ENCODE measurements around the gene GSN.

Gene GSN

DNA sequence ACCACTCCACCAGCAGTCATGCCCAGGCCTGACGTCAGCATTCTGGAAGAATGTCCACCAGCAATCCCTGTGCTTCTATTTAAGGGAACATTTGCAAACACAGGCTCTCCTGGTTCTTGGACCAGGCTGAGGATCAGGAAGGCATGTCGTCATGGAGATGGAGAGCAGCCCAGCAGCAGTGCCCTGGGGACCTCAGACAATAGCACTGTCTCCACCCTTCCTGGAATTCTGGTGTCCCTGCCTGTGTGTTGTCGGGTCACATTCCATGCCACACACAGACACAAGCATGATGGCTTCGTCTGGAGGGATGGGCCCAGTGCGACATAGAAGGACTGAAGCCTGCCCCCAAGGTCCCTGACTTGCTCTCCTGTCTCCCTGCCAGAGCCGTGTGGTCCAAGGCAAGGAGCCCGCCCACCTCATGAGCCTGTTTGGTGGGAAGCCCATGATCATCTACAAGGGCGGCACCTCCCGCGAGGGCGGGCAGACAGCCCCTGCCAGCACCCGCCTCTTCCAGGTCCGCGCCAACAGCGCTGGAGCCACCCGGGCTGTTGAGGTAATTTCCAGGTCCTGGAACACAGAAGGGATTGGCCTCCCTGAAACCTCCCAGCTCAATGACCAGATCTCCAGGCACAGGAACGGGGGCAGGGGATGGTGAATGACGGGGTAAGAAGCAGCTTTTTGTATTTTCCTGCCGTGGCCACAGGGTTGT, 58.3 kb downstream of the GSN start:
- DNase-seq: no peak

DNA sequence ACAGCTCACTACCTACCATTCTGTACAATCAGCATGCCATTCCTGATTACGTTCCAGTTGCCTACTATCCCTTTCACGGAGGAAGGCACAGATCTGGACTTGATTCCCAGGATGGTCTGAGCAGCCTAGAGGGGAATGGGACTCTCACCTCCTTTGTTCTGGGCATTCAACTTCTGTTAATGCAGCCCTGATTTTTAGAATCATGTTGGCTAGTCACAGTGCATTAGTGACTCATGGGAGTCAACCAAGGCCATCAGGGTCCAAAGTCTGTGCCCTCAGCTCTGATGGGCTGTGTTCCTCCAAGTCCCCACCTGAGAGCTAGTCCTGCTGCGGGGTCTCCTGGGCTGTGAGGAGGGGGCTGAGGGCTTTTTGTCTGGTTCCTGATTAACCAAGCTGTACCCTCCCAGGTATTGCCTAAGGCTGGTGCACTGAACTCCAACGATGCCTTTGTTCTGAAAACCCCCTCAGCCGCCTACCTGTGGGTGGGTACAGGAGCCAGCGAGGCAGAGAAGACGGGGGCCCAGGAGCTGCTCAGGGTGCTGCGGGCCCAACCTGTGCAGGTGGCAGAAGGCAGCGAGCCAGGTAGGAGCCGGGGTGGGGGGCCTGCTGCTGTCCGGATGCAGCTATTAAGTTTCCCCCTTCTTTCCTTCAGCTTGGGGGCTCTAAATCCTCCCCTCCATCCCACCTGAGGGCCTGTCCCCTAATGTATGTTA, 59.1 kb downstream of the GSN start:
- no peak for DNase-seq

GRCh38 chr9:121328476-121328875, 60.5 kb downstream of the GSN start:
- DNase-seq: no peak

DNA sequence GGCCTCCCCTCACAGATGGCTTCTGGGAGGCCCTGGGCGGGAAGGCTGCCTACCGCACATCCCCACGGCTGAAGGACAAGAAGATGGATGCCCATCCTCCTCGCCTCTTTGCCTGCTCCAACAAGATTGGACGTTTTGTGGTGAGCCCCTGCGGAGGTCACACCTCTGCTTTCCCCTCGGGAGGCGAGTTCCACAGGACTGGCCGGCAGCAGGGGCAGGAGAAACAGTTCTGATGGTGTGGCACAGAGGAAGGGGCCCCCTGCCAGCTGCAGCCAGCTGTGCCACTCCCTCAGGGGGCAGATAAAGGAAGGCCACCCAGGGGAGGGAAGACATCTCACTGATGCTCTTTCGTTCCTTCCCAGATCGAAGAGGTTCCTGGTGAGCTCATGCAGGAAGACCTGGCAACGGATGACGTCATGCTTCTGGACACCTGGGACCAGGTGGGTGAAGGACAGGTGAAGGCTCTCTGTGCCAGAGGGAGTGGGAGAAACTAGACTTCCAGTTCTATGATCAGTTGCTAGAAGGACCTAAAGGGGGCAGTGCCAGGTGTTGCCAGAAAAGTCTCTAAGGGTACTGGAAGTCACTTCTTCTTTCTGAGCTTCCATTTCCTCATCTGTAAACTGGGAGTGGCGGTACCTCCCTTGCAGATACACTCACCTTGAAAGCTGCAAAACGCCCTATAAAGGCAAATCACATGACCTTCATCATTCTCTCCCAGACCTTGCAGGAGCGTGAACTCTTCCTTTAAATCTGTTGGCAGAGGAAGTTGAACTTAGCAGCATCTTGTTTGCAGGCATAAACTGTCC, 61.1 kb downstream of the GSN start:
- no peak for DNase-seq

DNA sequence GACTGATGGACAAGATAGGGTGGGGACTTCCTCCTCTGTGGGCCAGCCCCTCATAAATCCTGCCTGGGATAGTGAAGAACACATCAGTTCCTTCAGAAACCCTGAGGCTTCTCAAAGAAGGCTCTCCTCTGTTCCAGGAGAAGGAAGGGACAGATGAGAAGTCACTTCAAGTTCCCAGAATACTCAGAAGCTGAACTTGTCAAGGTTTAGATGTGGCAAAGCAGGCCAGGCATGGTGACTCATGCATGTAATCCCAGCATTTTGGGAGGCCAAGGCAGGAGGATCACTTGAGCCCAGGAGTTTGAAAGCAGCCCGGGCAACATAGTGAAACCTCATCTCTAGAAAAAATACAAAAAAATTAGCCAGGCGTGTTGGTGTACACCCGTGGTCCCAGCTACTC, 63.6 kb downstream of the GSN start:
- DNase-seq: no peak

DNA sequence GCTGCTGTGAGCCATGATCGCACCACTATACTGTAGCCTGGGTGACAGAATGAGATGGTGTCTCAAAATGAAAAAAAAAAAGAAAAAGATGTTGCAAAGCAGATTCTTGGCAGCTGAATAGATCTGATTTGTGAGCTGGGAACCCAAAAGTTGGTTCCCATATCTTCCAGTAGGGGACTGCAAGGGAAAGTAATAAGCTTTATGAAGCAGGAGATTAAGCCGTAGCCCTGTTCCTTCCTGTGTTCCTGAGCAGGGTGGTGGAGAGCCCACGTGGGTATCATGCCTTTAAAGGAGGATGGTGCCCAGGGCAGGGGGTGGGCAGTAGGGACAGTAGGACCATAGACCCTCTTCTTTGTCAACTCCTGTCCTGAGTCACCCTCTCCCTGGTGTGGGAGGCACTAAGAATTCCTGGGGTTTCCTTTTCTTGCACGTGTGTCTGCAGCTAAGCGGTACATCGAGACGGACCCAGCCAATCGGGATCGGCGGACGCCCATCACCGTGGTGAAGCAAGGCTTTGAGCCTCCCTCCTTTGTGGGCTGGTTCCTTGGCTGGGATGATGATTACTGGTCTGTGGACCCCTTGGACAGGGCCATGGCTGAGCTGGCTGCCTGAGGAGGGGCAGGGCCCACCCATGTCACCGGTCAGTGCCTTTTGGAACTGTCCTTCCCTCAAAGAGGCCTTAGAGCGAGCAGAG, 64.2 kb downstream of the GSN start:
- no peak for DNase-seq

DNA sequence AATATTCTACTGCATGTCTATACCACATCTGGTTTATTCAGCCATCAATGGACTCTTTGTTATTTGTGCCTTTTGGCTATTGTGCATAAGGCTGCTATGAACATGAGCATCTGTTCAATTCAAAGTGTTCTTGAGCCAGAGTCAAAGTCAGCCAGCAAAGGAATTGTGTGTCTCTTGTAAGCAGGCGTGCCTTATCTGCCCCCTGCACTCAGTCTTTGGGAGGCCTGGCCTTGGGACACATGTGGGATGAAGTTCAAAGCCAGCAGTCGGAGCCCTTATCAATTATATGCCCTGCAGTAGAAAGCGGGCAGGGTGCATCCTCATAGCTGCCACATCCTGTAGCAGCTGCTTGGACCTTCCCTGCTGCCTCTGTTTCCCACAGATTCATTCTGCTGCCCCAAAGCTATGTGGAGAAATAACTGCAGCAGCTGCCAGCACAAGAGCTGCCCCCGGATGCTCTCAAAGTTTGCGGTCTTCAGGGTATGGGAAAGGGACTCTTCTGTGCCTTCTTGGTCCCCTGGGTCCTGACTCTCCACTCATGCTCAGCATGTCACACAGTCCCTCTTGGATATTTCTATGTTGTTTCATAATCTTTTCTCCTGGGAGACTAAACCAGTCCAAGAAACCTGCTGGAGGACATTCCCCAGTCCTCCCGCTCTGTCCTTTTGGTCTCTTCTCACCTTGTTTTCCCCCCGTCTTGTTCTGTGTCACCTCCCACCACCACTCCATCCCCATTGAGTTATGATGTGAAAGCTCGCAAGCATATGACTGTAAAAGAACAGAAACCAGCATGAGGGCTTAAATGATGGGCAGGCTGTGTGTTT, 66.2 kb downstream of the GSN start:
- DNase-seq: no peak

DNA sequence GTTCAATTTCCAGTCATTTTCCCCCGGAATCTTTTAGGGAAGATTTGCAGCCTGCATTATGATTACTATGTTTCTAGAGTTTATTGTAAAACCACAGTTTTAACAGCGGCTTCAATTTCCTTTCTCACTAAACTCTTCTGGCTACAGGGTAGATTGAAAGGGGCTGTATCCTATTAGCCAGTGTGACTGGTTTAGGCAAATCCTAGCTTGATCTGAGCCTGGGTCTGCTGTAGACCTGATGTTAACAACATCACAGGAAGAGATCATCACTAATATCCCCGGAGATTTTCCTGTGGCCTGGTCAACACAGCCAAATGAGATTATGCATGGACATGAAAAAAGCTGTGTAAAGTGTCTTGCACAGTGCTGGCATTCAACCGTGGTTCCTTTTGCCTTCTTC, 68.7 kb downstream of the GSN start:
- DNase-seq: no peak

DNA sequence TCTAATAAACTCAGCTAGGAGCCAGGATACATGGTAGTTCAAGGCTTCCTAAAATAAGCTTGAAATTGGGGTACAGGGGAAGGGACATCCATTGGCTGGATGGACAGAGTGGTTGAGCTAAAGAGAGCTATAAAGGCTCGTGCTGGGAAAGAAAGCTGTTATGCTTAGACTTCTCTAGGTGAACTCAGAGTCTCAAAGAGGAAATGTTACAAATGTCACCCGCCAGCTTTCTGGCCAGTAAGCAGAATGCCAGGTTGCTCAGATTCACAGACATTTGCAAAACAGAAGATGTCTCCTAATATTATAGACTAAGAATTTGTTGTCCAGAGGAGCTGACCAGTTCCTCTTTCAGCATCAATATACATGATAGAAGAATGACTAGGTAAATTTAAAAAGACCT, 71.5 kb downstream of the GSN start:
- DNase-seq: no peak

DNA sequence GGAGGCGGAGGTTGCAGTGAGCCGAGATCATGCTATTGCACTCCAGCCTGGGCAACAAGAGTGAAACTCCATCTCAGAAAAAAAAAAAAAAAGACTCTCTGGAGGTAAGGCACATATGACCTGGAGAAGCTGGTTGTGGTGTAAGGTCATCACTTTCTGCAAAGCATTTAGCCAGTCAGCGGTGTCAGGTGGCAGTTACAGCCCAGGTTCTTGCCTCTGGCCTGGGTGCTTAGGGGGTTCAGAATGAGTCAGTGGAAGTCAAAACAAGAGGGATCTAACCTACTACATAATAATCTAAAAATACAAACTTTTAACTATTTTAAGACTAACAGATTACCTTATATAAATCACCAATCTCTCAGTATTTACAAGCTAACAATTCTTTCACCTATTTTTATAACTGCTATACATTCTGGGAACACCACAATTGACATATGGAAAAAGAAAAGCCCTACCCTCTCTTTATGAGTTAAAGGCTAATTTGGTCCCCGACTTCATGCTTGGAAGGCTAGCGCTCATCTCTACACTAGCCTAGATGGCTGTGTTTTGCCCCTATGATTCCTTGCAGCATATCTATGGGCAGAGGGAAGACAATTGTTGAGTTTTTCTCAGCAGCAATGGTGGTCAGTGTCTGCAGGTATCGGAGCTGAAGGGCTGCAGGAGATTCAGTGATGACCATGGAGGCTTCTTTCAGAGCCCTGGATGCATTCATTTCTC, 72.9 kb downstream of the GSN start:
- DNase-seq: no peak

- no peak for DNase-seq
Observed at GRCh38 chr9:121344184-121344583, 76.2 kb downstream of the GSN start.

DNA sequence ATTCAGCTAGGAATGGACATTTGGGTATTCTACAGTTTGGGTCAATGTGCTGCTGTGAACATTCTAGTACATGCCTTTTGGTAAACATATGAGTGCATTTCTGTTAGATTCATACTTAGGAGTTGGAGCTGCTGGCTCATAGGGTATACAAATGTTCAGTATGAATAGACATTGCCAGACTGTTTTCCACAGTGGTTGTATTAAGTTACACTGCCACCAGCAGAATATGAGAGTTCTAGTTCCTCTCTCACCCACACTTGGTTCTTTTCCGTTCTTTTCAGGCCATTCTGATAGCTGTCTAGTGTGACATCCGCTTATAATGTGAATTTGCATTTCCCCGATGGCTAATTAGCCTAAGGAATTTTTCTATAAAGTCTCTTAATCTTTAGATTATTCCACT, 77.1 kb downstream of the GSN start:
- no peak for DNase-seq

DNA sequence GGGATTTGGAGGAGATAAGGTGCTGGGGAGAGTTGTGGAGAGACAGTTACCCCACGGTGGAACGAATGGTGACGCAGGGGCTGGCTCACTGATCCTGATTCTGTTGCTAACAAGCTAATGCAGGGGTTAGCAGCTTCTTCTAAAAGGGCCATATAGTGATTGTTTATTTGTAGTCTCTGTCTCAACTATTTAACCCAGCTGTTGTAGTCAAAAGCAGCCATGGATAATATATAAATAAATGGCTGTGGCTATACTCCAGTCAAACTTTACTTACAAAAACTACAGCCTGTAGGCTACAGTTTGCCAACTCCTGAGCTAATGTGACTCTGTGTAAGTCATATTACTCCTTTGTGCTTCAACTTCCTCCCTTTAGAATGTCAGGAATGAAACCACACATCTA, 80.3 kb downstream of the GSN start:
- DNase-seq: no peak

- no peak for DNase-seq
Observed at GRCh38 chr9:121349009-121349408, 81.0 kb downstream of the GSN start.

GRCh38 chr9:121350036-121350435, 82.1 kb downstream of the GSN start:
- DNase-seq: no peak

- DNase-seq: no peak
Observed at GRCh38 chr9:121350993-121351561, 83.1 kb downstream of the GSN start.

DNA sequence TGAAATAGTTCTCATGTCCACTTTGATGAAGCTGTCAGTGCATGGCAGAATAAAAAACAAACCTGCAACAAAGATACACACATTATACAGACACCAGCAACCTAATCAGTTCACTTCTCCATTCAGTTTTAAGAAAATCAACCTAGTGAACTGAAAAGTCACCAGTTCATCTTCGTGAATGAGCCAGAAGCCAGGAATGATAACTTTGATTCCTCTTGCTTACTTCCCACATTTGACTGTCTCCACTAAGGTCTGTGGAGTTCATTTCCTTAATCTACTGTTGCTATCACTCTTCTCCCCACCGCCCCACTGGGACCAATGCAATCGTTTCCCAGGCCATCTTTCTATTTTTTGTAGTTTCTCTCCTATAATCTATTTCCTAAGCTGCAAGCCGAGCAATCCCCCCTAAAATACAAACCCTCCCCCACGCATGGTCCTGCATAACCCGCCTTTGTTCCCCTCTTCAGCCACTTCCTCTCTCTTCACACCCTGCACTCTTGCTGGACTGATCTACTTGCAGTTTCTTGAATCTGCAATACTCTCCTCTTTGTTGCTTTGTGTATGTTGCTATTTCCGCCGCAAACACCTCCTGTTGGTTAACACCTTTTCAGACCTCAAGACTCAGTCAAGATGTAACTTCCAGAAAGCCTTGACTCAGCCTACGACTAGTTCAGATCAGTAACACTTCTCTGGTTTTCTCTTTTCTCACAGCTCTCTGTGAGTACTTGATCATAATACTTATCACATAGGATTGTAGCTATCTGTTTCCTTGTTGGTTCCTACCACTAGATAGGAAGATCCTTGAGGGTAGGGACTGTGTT, 85.5 kb downstream of the GSN start:
- DNase-seq: peak; percentile 37

GRCh38 chr9:121354141-121354540, 86.2 kb downstream of the GSN start:
- DNase-seq: no peak

- no peak for DNase-seq
Observed at GRCh38 chr9:121354762-121355161, 86.8 kb downstream of the GSN start.

DNA sequence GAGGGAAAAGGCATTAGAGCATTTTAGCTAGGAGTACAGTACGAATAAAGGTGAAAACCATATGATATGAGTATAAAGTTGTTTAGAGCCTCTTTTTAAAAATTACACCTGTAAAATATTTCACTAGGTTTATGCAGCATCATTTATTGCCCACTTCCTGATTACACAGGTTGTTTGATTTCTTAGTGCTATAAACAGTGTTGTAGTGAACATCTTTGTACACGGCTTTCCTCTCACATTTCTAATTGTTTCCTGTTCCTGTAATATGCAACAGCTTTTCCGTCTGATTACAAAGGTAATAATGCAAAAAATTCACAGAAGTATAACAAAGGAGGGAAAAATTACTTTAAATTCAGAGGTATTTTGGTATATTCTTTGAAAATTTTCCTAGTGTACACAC, 89.0 kb downstream of the GSN start:
- DNase-seq: no peak

All from stimulated activated CD4-positive, alpha-beta T cell treated with anti-CD3 and anti-CD28 coated beads, Interleukin-1b, Interleukin-23, amount 100 ng/mL, for 48 hours (primary cell).